Measurements from ENCODE around the gene DOCK7.
"Not testable (repeated sequence)": the region's sequence is repeated elsewhere in the genome, so short reads cannot be mapped to it uniquely, and the experiment has no call there.

The DOCK7 gene

GRCh38 chr1:62693123-62693522 is 4.9 kb upstream of the DOCK7 start:
- peaks cover 0 to 15% (median 0%) of the 10 kb centered on the region in 11 experiments; a peak in 2 of 22 replicates for H4K20me1 ChIP-seq
- H3K27me3 ChIP-seq: no peaks in the 10 kb centered on the region
- H3K4me2 ChIP-seq: no peak overlapping the region
- TF ChIP-seq Cebpa-rat (IDR thresholded peaks at IDR 0.05): no peak
- peaks cover 12 to 23% (median 20%) of the 10 kb centered on the region in 10 experiments for H3K4me1 ChIP-seq
- H3K27ac ChIP-seq: no peak overlapping the region
- H3K9me3 ChIP-seq (replicated peaks in 1 of 11): peaks cover 0 to 11% (median 0%) of the 10 kb centered on the region in 11 experiments; a peak in 8 of 22 replicates
- no peak overlapping the region for H3K4me3 ChIP-seq
- H3K36me3 ChIP-seq: peaks cover 0 to 19% (median 5%) of the 10 kb centered on the region in 11 experiments; a peak in 1 of 22 replicates
- H3K9ac ChIP-seq: no peak overlapping the region

DNA sequence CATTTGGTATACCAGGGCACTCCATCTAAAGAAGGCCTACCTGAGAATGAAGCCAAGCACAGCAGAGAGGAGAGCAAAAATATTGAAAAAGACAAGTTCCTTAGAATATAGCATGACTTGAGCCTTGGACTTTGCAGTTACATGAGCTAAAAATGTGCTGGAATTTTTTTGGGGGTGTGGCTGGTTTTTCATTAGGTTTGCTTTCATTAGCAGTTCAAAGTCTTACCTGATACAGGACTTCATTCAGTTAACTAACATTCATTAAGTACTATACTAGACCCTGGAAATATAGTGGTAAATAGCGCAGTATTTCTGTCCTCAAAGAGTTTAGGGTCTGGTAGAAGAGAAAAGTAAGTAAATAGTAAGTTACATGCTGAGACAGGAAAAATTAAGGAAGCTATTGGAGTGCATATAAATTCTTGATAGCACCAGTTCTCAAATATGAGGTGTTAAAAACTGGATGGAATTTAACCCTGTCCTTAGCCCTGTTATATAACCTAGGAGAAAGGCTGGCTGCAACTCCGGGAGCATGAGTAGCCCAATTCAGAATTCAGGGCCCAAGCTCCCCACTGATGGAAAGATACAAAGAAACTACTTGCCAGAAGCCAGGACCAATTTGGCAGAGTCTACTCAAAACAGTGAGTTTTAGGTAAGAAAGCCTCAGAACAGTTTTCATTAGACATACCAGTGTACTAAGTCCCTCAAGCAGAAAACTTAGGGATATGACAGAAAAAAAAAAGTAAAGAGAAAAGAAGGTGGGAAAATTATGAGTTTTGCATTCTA is 3.1 kb upstream of the DOCK7 start:
- H3K9me3 ChIP-seq (replicated peaks in 1 of 11): peaks cover 0 to 11% (median 0%) of the 10 kb centered on the region in 11 experiments; a peak in 8 of 22 replicates
- no peak overlapping the region for H3K4me3 ChIP-seq
- H3K9ac ChIP-seq: no peak overlapping the region
- H3K4me1 ChIP-seq: peaks cover 20 to 32% (median 29%) of the 10 kb centered on the region in 10 experiments
- TF ChIP-seq Cebpa-rat (IDR thresholded peaks at IDR 0.05): no peak
- peaks cover 0 to 23% (median 5%) of the 10 kb centered on the region in 11 experiments; a peak in 8 of 22 replicates for H4K20me1 ChIP-seq
- no peak overlapping the region for H3K27ac ChIP-seq
- 0 out of 22 replicates have a peak overlapping the region, but pooled peaks of 3 of the 11 experiments have one; percentile 81 to 92 (median 84) for H3K4me2 ChIP-seq
- H3K36me3 ChIP-seq: peaks cover 0 to 19% (median 5%) of the 10 kb centered on the region in 11 experiments; a peak in 1 of 22 replicates
- no peaks in the 10 kb centered on the region for H3K27me3 ChIP-seq

- H3K4me1 ChIP-seq: peaks cover 31 to 46% (median 39%) of the 10 kb centered on the region in 10 experiments
- no peak overlapping the region for H3K27ac ChIP-seq
- H3K4me3 ChIP-seq: peak overlapping the region in 4 of 10 experiments; percentile 90 to 99 (median 93); a peak in 4 of 20 replicates
- peaks cover 0 to 9% (median 0%) of the 10 kb centered on the region in 11 experiments; a peak in 8 of 22 replicates for H3K9me3 ChIP-seq (replicated peaks in 1 of 11)
- no peak for TF ChIP-seq Cebpa-rat (IDR thresholded peaks at IDR 0.05)
- peaks cover 0 to 18% (median 5%) of the 10 kb centered on the region in 11 experiments; a peak in 1 of 22 replicates for H3K36me3 ChIP-seq
- no peak overlapping the region for H3K9ac ChIP-seq
- peaks cover 0 to 34% (median 10%) of the 10 kb centered on the region in 11 experiments; a peak in 12 of 22 replicates for H4K20me1 ChIP-seq
- H3K4me2 ChIP-seq: peak overlapping the region; percentile 76 to 92 (median 86); a peak in 21 of 22 replicates
- H3K27me3 ChIP-seq: no peaks in the 10 kb centered on the region
Observed at GRCh38 chr1:62689524-62689923, 1.3 kb upstream of the DOCK7 start.

DNA sequence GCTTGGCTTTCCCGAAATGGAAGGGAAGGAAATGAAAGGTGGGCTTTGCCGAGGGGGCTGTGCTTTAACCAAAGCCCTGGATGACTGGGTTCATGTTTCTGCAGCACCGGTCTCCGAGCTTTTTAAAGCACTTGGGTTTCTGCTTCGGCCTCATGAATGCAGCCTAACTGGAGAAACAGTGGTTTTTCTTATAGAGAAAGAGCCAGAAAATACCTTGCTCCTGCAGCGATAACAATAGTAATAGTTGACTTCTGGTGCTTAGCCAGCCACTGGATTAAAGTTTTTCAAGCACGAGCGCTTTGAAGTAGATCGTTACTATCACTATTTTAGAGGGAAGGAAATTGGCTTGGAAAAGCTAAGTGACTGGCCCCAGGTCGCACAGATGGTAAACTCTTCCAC is 500 bp upstream of the DOCK7 start:
- peaks cover 0 to 40% (median 19%) of the 10 kb centered on the region in 11 experiments; a peak in 12 of 22 replicates for H4K20me1 ChIP-seq
- peak overlapping the region; percentile 91 to 96 (median 94) for H3K9ac ChIP-seq
- H3K36me3 ChIP-seq: peaks cover 0 to 16% (median 2%) of the 10 kb centered on the region in 11 experiments; a peak in 6 of 22 replicates
- H3K27ac ChIP-seq: peak overlapping the region; percentile 88 to 94 (median 91); a peak in 21 of 22 replicates
- no peaks in the 10 kb centered on the region for H3K27me3 ChIP-seq
- H3K4me2 ChIP-seq: peak overlapping the region; percentile 76 to 92 (median 86)
- peaks cover 0 to 3% (median 0%) of the 10 kb centered on the region in 11 experiments; a peak in 4 of 22 replicates for H3K9me3 ChIP-seq (replicated peaks in 1 of 11)
- no peak for TF ChIP-seq Cebpa-rat (IDR thresholded peaks at IDR 0.05)
- peak overlapping the region; percentile 74 to 99 (median 90) for H3K4me3 ChIP-seq
- H3K4me1 ChIP-seq: peaks cover 31 to 55% (median 39%) of the 10 kb centered on the region in 10 experiments

GRCh38 chr1:62687421-62687902 is 724 bp downstream of the DOCK7 start:
- Histone ChIP-seq H3K36me3 (peaks cover 0 to 15% (median 4%) of the 10 kb centered on the region in 11 experiments; a peak in 6 of 22 replicates), H3K27ac (peak overlapping the region; percentile 88 to 94 (median 91)), H3K9ac (peak overlapping the region; percentile 91 to 96 (median 94)), H3K4me2 (peak overlapping the region; percentile 76 to 92 (median 86)), H3K27me3 (no peaks in the 10 kb centered on the region), H3K4me3 (peak overlapping the region; percentile 74 to 99 (median 90)), H3K4me1 (peaks cover 31 to 64% (median 39%) of the 10 kb centered on the region in 10 experiments), H3K9me3 (replicated peaks in 1 of 11) (no peaks in the 10 kb centered on the region), H4K20me1 (peaks cover 0 to 51% (median 21%) of the 10 kb centered on the region in 11 experiments; a peak in 13 of 22 replicates)
- TF ChIP-seq Cebpa-rat (IDR thresholded peaks at IDR 0.05): no peak

DNA sequence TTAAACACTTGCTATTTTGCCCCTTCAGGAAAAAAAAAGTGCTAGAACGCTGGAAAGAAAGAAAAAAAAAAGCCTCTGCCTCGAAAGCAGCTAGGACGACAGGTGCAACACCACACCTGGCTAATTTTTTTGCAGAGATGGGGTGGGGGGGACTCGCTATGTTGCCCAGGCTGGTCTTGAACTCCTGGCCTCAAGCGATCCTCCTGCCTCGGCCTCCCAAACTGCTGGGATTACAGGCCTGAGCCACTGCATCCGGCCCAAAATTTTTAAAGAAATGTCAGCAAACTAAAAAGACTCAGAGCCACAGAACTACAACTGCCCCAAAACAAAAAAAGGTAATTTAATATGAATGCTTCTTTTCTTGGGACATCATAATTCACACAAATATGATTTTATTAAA is 1.4 kb downstream of the DOCK7 start:
- Histone ChIP-seq H3K9ac (peak overlapping the region; percentile 91 to 96 (median 94); a peak in 19 of 22 replicates), H3K4me2 (peak overlapping the region; percentile 76 to 92 (median 86)), H3K4me3 (peak overlapping the region; percentile 74 to 99 (median 90)), H4K20me1 (peaks cover 0 to 51% (median 21%) of the 10 kb centered on the region in 11 experiments; a peak in 13 of 22 replicates), H3K27me3 (no peaks in the 10 kb centered on the region), H3K4me1 (peaks cover 31 to 70% (median 39%) of the 10 kb centered on the region in 10 experiments), H3K27ac (no peak overlapping the region), H3K9me3 (replicated peaks in 1 of 11) (peaks cover 0 to 2% (median 0%) of the 10 kb centered on the region in 11 experiments; a peak in 3 of 22 replicates), H3K36me3 (peaks cover 0 to 15% (median 4%) of the 10 kb centered on the region in 11 experiments; a peak in 7 of 22 replicates)
- no peak for TF ChIP-seq Cebpa-rat (IDR thresholded peaks at IDR 0.05)

DNA sequence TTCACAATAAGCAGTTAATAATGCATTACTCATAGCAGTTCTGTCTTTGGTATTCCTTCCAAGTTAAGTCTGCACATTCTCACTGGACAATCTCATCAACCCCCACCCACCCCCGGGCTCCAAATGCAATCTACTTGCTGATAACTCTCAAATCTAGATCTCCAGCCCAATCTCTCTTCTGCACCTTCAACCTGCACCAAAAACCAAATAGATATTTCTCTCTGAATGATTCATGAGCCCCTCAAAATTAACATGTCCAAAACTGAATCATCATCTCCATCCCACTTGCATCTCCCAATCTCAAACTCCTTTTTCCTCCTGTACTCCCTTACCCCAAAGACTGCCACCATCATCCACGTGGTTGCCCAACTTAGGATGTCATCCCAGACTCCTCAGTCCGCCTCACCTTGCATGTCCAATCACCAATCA is 2.7 kb downstream of the DOCK7 start:
- Histone ChIP-seq H3K27ac (no peak overlapping the region), H3K36me3 (peaks cover 0 to 15% (median 5%) of the 10 kb centered on the region in 11 experiments; a peak in 8 of 22 replicates), H4K20me1 (peaks cover 0 to 48% (median 21%) of the 10 kb centered on the region in 11 experiments; a peak in 13 of 22 replicates), H3K9me3 (replicated peaks in 1 of 11) (peaks cover 0 to 8% (median 0%) of the 10 kb centered on the region in 11 experiments; a peak in 4 of 22 replicates), H3K9ac (peak overlapping the region in 1 of 11 experiments; percentile 28; a peak in 1 of 22 replicates), H3K27me3 (no peaks in the 10 kb centered on the region), H3K4me3 (no peak overlapping the region), H3K4me2 (peak overlapping the region; percentile 9 to 82 (median 38); a peak in 20 of 22 replicates), H3K4me1 (peaks cover 27 to 70% (median 36%) of the 10 kb centered on the region in 10 experiments)
- no peak for TF ChIP-seq Cebpa-rat (IDR thresholded peaks at IDR 0.05)

DNA sequence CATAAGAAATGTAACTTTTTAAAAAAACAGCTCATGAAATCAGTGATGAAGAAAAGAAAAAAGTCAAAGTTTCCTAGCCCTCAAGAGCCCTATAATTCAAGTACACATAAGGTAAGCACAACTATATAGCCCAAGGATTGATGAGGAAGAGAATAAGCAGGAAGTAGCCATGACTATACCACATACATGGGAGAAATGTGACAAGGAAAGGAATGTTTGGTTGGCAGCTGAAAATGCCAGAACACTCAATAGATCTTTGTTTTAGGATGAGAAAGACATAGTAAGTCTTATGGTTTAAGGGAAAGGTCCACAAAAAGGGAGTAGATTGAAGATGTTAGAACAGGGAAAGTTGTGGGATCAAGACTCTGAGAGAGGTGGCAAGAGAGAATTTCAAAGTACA is 5.7 kb downstream of the DOCK7 start:
- Histone ChIP-seq H3K4me2 (peak overlapping the region in 2 of 11 experiments; percentile 5 to 39; a peak in 4 of 22 replicates), H3K27me3 (no peaks in the 10 kb centered on the region), H3K9me3 (replicated peaks in 1 of 11) (peaks cover 0 to 8% (median 0%) of the 10 kb centered on the region in 11 experiments; a peak in 5 of 22 replicates), H3K36me3 (peaks cover 0 to 15% (median 5%) of the 10 kb centered on the region in 11 experiments; a peak in 8 of 22 replicates), H3K4me3 (no peak overlapping the region), H3K4me1 (peaks cover 16 to 57% (median 21%) of the 10 kb centered on the region in 10 experiments), H4K20me1 (peaks cover 0 to 46% (median 18%) of the 10 kb centered on the region in 11 experiments; a peak in 13 of 22 replicates), H3K9ac (no peak overlapping the region), H3K27ac (no peak overlapping the region)
- no peak for TF ChIP-seq Cebpa-rat (IDR thresholded peaks at IDR 0.05)

GRCh38 chr1:62680992-62681391 is 7.2 kb downstream of the DOCK7 start:
- not testable (repeated sequence) for H3K27me3 ChIP-seq, H3K4me2 ChIP-seq
- H4K20me1 ChIP-seq: peaks cover 0 to 46% (median 15%) of the 10 kb centered on the region in 11 experiments; a peak in 12 of 22 replicates

GRCh38 chr1:62677822-62678221 is 10.4 kb downstream of the DOCK7 start:
- Histone ChIP-seq H3K36me3 (peaks cover 5 to 17% (median 11%) of the 10 kb centered on the region in 11 experiments; a peak in 13 of 22 replicates), H3K4me2 (peak overlapping the region in 1 of 11 experiments; percentile 50; a peak in 2 of 22 replicates), H4K20me1 (peaks cover 0 to 44% (median 0%) of the 10 kb centered on the region in 11 experiments; a peak in 7 of 22 replicates), H3K4me1 (peaks cover 0 to 45% (median 3%) of the 10 kb centered on the region in 10 experiments; a peak in 8 of 20 replicates), H3K9me3 (replicated peaks in 1 of 11) (peaks cover 0 to 20% (median 11%) of the 10 kb centered on the region in 11 experiments; a peak in 15 of 22 replicates)
- not testable (repeated sequence) for H3K27me3 ChIP-seq, H3K9ac ChIP-seq, H3K4me3 ChIP-seq, H3K27ac ChIP-seq

More at GRCh38 chr1:62680992-62681391, 7.2 kb downstream of the DOCK7 start:
- H3K9ac ChIP-seq; H3K9me3 ChIP-seq (replicated peaks in 1 of 11); H3K4me3 ChIP-seq; H3K27ac ChIP-seq: not testable (repeated sequence)
- H3K4me1 ChIP-seq: peaks cover 9 to 63% (median 13%) of the 10 kb centered on the region in 10 experiments; a peak in 17 of 20 replicates
- H3K36me3 ChIP-seq: peaks cover 0 to 15% (median 5%) of the 10 kb centered on the region in 11 experiments; a peak in 8 of 22 replicates
